ENCODE data around the gene CDH3. TPM values are rescaled to one million over a fixed set of nuclear protein-coding genes. Genes with fewer than 3 reads are reported as not detected.

CDH3 gene
- polyA plus RNA-seq, 3 donors, result 62.2 to 67.6 (median 64.9) TPM

DNA sequence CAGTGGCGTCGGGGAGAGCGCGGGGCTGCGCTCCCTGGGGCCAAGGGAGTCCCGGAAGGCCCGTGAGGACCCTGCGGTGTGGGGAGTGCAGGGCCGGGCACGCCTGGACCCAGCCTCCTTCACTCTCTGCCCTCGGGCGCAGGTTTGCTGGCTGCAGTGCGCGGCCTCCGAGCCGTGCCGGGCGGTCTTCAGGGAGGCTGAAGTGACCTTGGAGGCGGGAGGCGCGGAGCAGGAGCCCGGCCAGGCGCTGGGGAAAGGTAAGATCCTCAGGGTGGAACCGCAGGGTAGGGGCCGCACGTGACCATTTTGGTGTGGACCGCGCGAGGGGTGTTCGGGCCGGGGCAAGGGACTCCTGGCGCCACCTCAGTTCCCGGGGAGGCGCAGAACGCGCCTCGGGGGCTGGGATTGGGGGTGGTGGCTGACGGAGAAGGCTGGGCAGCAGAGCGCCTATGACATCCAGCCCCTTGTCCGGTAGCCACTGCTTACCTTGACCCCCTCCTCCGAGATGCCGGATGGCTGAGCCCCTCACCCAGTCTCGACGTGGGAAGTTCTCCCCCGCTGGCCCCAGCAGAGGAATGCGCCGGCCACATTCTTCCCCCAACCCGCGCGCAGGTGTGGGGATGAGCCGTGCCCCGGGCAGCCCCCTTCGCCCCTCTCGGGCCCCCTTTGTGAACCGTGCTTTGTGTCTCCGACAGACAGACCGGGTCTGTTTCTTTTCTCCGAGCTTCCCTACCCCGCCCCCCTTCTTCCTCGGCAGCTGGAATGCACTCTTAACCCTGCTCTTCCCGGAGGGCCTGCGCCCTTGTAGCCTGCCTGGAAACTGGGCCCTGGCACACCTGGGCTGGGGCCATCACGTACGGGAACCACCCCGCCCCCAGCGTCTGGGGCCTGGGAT lies 631 bp downstream of the CDH3 start:
- DNase-seq, result peak; percentile 54

DNA sequence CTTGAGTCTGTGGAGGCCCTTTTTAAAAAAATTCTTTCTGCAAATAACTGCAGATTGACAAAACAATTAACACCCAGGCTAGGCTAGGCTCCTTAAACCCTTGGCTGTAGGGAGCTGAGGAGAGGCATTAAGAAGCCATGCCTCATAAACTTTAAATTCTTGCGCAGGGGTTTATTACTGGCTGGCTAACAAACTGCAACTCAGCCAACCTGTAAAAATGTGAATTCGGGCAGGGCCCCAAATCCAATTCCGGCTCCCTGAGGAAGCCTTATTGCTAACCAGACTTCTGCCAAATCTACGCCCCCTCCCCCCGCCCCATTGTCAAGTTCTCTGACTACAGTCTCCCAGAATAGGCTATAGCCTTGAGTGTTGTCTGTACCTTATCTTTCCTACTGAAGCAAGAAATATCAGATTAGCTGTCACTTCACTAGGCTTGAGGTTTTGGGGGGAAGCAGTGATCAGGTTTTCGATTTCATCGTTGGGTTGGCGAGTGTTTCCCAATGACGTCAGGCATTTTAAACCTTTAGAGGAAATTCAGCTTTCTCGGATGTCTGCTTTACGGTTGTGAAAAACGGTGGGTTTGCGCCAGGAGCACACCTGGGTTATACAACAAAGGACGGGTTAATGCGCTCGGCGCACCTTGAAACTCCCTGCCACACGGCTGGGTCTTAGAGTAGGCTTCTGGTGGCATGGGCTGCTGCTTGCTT lies 2.0 kb downstream of the CDH3 start:
- DNase-seq, result peak; percentile 77

- DNase-seq, result no peak
These were observed 6.0 kb downstream of the CDH3 start for GRCh38 chr16:68651136-68651535.

GRCh38 chr16:68652659-68653058 lies 7.5 kb downstream of the CDH3 start:
- DNase-seq, result no peak

DNA sequence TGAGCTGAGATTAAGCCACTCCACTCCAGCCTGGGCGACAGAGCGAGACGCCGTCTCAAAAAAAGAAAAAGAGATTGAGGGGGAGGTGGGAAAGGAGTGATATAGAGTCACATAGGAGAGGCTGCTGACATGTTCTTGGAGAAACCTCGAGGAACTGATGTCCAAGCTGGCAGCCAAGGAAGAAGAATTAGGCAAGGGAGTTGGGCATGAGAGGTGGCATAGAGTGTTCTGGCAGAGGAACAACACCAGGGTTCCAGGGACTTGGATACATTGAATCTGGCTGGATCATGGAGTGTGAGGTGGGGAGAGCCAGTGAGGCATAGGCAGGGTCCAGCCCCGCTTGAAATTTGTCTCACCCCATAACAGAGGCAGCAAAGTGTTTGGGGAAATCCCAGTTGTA lies 10.7 kb downstream of the CDH3 start:
- no peak for DNase-seq

- DNase-seq, result no peak
These were observed 11.6 kb downstream of the CDH3 start for GRCh38 chr16:68656751-68657150.

DNA sequence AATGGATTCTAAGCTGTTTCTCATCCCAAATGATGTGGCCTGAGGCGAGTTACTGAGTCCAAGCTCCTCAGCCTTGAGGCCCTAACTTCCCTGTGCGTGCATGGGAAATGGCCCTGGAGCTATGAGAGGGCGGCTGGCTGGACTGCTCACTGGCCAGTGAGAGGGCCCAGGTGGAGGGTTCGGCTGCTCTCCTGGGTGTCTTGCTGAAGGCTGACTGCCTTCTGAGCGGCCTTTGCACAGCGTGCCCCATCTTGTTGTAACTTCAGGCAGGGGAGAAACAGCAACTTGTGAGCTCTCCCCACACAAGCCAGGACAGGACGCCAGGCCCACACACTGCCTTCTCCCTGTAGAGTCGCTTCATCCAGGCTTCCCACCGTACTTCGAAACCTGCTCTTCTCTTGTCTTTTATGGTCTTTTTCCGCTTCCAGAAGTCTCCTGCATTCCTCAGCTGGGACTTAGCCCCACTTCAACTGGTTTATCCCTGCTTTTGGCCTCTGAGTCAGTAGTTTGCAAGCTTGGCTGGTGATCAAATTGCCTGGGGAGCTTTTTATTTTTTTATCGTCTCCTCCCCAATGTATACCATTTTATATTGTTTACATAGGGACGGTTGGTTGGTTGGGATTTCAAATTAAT lies 13.3 kb downstream of the CDH3 start:
- DNase-seq, result no peak

GRCh38 chr16:68658974-68659360 lies 13.9 kb downstream of the CDH3 start:
- no peak for DNase-seq

GRCh38 chr16:68659412-68660358 lies 14.6 kb downstream of the CDH3 start:
- no peak for DNase-seq

- no peak for DNase-seq
These were observed 15.3 kb downstream of the CDH3 start for GRCh38 chr16:68660359-68660795.

- DNase-seq, result no peak
These were observed 16.9 kb downstream of the CDH3 start for GRCh38 chr16:68662035-68662434.

DNA sequence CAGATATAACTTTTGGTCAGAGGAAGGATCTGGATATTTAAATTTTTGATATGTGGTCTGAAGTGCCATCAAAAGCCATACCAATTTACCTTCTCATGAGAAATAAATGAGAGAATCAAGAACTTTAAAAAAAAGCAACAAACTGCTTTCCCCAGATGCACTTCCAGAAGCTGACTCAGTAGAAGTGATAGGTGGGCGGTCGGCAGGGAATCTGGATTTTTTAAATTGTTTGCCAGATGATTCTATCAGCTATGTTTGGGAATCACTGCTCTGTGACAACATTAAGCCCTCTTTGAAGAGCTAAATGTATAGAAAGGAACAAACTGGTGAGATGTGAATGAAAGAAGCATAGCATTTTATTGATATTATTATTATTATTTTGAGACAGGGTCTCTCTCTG lies 19.2 kb downstream of the CDH3 start:
- DNase-seq, result no peak

DNA sequence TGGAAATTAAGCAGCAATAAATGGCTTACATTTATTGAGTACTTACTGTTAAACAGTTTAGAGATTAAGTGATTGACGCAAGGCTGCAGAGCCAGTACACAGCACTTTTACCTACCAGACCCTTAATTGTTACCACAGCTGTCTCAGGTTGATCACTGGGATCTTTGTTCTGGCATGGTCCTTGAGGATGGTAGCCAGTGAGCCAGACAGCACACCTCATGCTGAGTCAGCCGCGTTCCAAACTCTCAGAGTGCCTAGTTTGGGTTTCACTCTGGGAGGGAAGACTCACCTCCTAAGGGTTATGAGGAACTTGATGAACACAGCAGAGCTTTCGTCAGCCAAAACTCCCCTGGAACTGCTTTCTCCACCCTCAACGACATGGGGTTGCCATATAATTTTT lies 20.4 kb downstream of the CDH3 start:
- DNase-seq, result no peak

DNA sequence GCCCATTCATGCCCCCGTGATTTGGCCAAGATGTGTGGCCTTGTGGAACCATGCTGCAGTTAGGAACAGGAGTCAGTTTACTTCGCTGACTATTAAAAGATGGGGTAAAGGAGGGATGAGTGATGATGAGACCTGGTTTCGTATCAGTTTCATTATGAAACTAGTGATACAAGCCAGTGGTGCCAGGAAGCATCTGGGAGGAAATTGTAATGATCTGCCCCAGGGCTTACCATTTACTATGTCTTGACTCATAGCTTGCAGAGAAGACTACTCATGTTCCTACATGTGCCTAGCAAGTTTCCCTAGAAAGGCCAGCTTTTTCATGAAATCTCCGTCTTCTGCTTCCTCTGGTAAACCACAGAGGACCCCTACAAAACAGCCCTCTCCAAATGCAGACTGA lies 23.2 kb downstream of the CDH3 start:
- DNase-seq, result no peak

DNA sequence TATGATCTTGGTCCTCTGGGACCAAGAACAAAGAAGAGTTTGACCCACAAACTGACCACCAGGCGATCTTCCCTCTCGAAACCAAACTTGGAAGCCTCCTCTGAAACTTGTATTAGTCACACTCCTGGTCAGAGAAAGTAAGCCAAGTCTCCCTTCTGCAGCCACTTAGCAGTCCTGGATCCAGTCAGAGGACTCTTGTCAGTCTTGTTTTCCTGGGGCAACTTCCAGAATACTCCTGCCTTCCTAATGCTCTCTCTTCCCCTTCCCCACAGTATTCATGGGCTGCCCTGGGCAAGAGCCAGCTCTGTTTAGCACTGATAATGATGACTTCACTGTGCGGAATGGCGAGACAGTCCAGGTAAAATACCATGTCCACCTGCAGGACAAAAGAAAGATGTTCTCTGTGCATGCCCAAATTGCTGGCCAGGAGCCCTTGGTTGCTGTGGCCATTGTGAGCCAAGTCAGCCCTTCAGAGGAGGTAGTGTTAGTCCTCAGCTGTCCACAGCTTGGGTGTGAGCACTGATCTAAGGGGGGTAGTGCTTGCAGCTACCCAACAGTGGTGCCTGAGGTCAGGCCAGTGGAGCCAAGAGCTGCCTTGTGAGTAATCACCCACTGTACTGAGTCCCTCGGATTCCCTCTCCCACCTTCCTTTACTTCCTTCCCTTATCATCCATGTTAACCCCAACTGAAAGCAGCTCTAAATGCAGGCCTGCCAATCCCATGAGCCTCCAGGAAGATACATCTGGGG lies 31.2 kb downstream of the CDH3 start:
- DNase-seq, result no peak

DNA sequence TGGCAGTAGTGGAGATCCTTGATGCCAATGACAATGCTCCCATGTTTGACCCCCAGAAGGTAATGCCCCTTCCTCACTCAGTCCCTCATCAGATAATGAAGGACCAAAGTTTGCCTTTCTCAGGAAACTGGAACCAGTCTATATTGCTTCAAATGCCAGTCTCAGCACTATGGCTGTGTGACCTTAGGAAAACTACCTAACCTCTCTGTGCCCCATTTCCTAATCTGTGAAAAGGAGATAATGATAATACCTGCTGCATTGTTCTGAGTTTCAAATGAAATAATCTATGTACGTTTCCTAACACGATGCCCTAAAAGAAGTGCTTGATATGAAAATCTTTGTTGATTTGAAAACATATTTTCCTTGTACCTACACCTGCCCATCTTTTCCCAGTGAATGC lies 35.9 kb downstream of the CDH3 start:
- DNase-seq, result no peak

- DNase-seq, result no peak
These were observed 40.8 kb downstream of the CDH3 start for GRCh38 chr16:68685685-68686478.

DNA sequence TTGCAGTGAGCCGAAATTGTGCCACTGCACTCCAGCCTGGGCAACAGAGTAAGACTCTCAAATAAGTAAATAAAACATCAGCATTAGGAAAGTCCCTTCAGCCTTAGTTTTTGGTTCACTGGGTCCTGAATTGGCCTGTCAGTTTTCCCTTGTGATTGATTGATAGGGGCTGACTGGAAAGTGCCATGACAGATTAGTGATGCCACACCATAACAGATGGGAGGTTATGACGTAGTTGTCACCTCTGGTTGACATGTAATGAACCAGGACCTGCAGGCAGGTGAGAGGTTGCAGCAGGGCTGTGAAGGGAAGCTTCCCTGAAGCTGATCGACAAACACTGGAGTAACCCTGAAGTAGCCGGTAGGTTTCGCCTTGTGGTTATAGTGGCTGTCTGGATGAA lies 41.8 kb downstream of the CDH3 start:
- no peak for DNase-seq

DNA sequence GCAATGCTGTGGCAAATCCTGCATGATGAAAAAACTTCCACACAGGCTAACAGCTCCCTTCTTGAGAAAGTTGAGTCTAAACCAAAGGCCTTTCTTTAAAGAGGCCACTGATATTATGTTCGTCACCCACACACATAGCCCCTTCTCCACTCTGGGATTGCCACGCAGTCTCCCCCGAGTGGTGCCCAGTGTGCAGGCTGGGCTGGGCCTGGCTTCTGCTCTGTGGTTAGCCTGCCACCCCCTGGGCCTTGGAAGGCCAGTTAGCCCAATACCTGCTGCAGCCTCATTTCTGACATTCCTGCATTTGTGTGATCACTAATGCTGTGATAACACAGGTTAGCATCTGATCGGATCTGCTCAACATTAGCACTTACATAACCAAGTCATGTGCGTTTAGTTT lies 44.8 kb downstream of the CDH3 start:
- no peak for DNase-seq

- DNase-seq, result no peak
These were observed 50.5 kb downstream of the CDH3 start for GRCh38 chr16:68695575-68695974.

All from renal pelvis (tissue), 4 donors.